Heart left ventricle (tissue), 16 donors: ENCODE results near the gene FBXW12. TPM values are rescaled to one million over a fixed set of nuclear protein-coding genes. Genes with fewer than 3 reads are reported as not detected.

Experiments used
- ATAC-seq, 4 donors: fragments of 200-7000 bp; cut with Tn5 transposase; one replicate each; pipeline ENCODE4 v1.9.1; 2020 to 2022; ENCODE audit warnings: moderate library complexity in 4 of 4, mild to moderate bottlenecking in 3 of 4, moderate number of reproducible peaks in 1 of 4
- DNase-seq, 5 donors: peaks; one replicate each; pipeline ENCODE4 v3.0.0-alpha.2; 2020
- H3K27ac ChIP-seq, 12 donors: fragments of 200-600 bp; sonication (generic) in 4 of 12; one replicate each; pipeline versions ENCODE4 v1.5.0 to v1.8.0; 2016 to 2022; ENCODE audit warnings: mild to moderate bottlenecking in 2 of 12
- H3K27me3 ChIP-seq, 9 donors: fragments of 200-600 bp; sonication (generic) in 2 of 9; one replicate each; pipeline versions ENCODE4 v1.5.1 to v1.8.0; 2016 to 2022; ENCODE audit warnings: mild to moderate bottlenecking in 3 of 9
- H3K36me3 ChIP-seq, 9 donors: fragments of 200-600 bp; sonication (generic) in 2 of 9; one replicate each; pipeline versions ENCODE4 v1.5.0 to v1.8.0; 2018 to 2022; ENCODE audit warnings: mild to moderate bottlenecking in 2 of 9
- H3K4me1 ChIP-seq, 12 donors: fragments of 200-600 bp; sonication (generic) in 4 of 12; one replicate each; pipeline versions ENCODE4 v1.5.0 to v1.8.0; 2016 to 2022; ENCODE audit warnings: mild to moderate bottlenecking in 3 of 12
- H3K4me3 ChIP-seq, 12 donors: fragments of 200-600 bp; sonication (generic) in 4 of 12; one replicate each; pipeline versions ENCODE4 v1.5.0 to v1.8.0; 2017 to 2022; ENCODE audit warnings: mild to moderate bottlenecking in 9 of 12, moderate library complexity in 4 of 12
- H3K9me3 ChIP-seq, 12 donors: fragments of 200-600 bp; sonication (generic) in 4 of 12; one replicate each; pipeline versions ENCODE4 v1.5.0 to v1.8.0; 2016 to 2022; ENCODE audit warnings: mild to moderate bottlenecking in 1 of 12
- POLR2A ChIP-seq, 2 donors: fragments of 450-650 bp; IDR thresholded peaks; one replicate each; pipeline ENCODE4 v1.6.1; 2017; ENCODE audit warnings: antibody characterized with exemption in 2 of 2, mild to moderate bottlenecking in 2 of 2, moderate library complexity in 2 of 2
- WGBS, 4 donors: extraction: QIAGEN DNeasy Blood & Tissue Kit in 2 of 4; methylation state at CpG; one replicate each; pipeline versions ENCODE4 v1.1.5 to v1.1.7; 2013 to 2018; 5-methylcytosine and 5-hydroxymethylcytosine counted together
- intact Hi-C, 10 donors: fragments of 100-400 bp; cut with DNase I; formaldehyde crosslinking; loops; one replicate each; pipeline versions ENCODE4 v1.11.1 to v1.14.2; 2022
- polyA plus RNA-seq, 2 donors: library from polyadenylated mRNA; stranded (reverse); fragments of 200-250 nt; gene quantifications; one replicate each; pipeline ENCODE4 v1.2.3, GENCODE V29; 2013
- total RNA-seq, 9 donors: library from RNA; depleted of rRNA in 2 of 9; stranded (reverse); fragments of >200 nt in 2 of 9; fragmentation: NEBNext Ultra II Directional in 3 of 9; extraction: Animal tissue kit (Norgen Biotek cat#: 25700) in 3 of 9; gene quantifications; one replicate each; pipeline versions ENCODE4 v1.1.0 to v1.2.4, GENCODE V29; 2016 to 2023
- TF ChIP-seq, protein P1 (sequence below), 12 donors: fragments of 200-600 bp; sonication (generic) in 4 of 12; IDR thresholded peaks; one replicate each; pipeline versions ENCODE4 v1.5.0 to v1.8.0; 2018 to 2022; ENCODE audit warnings: antibody characterized with exemption in 12 of 12, mild to moderate bottlenecking in 5 of 12
- donor health status: ischemic (EF 13 %, LVEDD 7.1; RV severe dilation, severe dysfunction).
- donor health status: healthy with polysubstance abuse.
- donor health status: DM: no; HTN: yes; CAD: no.
- donor health status: DM: no; HTN: no; CAD: no.
- donor health status: ischemic (EF 25% LVEDD 6.9; RV normal size, moderate dysfunction).
- donor health status: ischemic (EF 25% LVEDD 5.7; RV mildly dilated, moderate dysfunction).
- donor health status: healthy.
- donor health status: DM: yes; HTN: yes; CAD: no.
- donor health status: ischemic (EF 35%, LVEDD 5.7; RV mildly dilated, moderate dysfunction).
- donor health status: nonischemic (EF 11% LVEDD 7.7; RV severe dilation, severe dysfunction).
- donor health status: DM: yes; HTN: yes; CAD: no.
- donor health status: PGD.
- donor health status: ischemic (EF 29% LVEDD 5.4; RV normal size, mild dysfunction).
- donor health status: nonischemic (EF 23%, LVEDD 6.1; RV moderate dilation, normal function).

The FBXW12 gene
- total and polyA plus RNA-seq, 11 donors: not detected

DNA sequence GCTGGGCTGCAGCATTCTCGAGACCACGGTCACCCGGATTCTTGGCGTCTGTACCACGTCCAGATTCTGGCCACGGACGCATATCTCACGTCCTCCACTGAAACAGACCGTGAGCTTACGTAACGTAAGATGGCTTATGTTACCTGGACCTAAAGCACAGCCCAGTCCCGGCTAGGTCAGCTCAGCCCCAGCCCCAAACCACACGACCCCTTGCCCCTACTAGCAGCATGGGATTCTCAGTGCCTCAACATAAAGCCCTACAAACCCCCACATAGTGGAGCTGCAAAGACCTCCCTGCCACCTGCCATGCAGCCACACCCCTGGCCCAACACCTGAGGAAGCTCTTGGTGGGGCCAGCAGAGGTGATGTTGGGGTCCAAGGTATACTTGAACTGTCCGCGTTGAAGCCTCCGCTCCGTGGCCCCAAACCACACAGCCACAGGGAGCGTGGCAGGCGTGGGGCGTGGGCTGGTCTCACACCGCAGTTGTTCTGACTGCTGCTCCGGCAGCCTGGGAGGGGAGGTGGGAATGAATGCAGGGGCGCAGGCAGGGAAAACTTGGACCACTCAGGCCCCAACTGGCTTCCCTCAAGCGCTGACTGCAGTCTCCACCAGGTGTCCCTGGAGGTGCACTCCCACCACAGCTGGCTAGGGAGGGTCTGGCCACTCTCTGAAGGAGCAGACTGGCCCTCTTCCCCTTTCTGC lies 43.4 kb downstream of the FBXW12 start:
- ATAC-seq (no peak), DNase-seq (peak in 2 of 5 donors; percentile 25 to 40)
- TF ChIP-seq, protein P1, sequence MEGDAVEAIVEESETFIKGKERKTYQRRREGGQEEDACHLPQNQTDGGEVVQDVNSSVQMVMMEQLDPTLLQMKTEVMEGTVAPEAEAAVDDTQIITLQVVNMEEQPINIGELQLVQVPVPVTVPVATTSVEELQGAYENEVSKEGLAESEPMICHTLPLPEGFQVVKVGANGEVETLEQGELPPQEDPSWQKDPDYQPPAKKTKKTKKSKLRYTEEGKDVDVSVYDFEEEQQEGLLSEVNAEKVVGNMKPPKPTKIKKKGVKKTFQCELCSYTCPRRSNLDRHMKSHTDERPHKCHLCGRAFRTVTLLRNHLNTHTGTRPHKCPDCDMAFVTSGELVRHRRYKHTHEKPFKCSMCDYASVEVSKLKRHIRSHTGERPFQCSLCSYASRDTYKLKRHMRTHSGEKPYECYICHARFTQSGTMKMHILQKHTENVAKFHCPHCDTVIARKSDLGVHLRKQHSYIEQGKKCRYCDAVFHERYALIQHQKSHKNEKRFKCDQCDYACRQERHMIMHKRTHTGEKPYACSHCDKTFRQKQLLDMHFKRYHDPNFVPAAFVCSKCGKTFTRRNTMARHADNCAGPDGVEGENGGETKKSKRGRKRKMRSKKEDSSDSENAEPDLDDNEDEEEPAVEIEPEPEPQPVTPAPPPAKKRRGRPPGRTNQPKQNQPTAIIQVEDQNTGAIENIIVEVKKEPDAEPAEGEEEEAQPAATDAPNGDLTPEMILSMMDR (IDR thresholded peaks at IDR 0.05): no peak
- no peak for TF ChIP-seq POLR2A (IDR thresholded peaks at IDR 0.05)
- intact Hi-C loops: no loop called here
- Histone ChIP-seq H3K4me3 (no peak overlapping the region), H3K4me1 (no peaks in the 10 kb centered on the region), H3K36me3 (peaks cover 0 to 86% (median 61%) of the 10 kb centered on the region in 9 donors), H3K9me3 (no peaks in the 10 kb centered on the region), H3K27me3 (no peaks in the 10 kb centered on the region), H3K27ac (no peak overlapping the region)
- 92 to 95% (median 94%) methylated on average over 21 to 24 of the region's 24 CpGs for WGBS, 4 donors

DNA sequence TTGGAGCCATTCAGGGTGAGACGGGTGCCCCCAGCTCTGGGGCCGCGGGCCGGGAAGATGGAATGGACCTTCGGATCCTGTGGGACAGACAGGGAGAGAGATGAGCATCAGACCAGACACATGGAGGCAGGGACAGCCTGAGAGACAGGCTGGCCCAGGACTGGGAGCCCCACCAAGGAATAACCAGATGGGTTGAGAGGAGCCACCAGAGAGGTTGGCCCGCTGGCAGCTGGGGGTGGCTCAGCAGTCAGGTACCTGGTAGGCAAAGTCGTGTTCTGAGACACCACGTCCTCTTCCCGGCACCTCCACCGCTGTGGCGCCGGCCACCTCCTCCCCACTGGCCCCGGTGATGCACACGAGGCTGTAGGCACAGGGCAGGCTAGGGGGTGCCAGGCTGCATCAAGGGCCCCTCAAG lies 44.1 kb downstream of the FBXW12 start:
- Histone ChIP-seq H3K27ac (no peak overlapping the region), H3K36me3 (peaks cover 0 to 84% (median 54%) of the 10 kb centered on the region in 9 donors), H3K9me3 (no peaks in the 10 kb centered on the region), H3K27me3 (no peaks in the 10 kb centered on the region), H3K4me3 (no peak overlapping the region), H3K4me1 (peaks cover 0 to under 1% (median 0%) of the 10 kb centered on the region in 12 donors)
- peak in 2 of 5 donors; percentile 20 to 37 for DNase-seq
- TF ChIP-seq POLR2A (IDR thresholded peaks at IDR 0.05): no peak
- TF ChIP-seq, protein P1 (IDR thresholded peaks at IDR 0.05): no peak
- ATAC-seq: no peak
- 90 to 95% (median 92%) methylated on average over 12 to 14 of the region's 14 CpGs for WGBS, 4 donors
- intact Hi-C loops: no loop called here

DNA sequence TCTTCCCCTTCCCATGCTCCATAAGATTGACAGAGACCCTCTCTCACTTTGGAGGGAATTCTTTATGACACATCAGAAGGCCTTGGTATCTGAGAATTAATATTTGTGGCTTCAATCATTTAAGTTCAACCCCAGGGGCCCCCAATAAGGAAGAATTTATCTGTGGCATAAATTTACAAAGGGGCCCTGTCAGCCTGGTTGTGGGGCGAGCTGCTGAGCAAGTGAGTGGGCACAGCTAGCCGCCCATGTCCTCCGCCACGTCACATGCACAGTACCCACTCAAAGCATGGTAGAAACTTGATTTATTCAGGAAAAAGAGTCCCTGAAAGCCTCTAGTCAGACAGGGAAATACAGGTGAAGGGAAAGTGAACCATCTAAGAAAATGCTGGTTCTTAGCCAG lies 44.5 kb downstream of the FBXW12 start:
- no peak for ATAC-seq
- no peaks in the 10 kb centered on the region for H3K9me3 ChIP-seq
- TF ChIP-seq POLR2A (IDR thresholded peaks at IDR 0.05): no peak
- TF ChIP-seq, protein P1 (IDR thresholded peaks at IDR 0.05): no peak
- WGBS, 4 donors: 91 to 96% (median 95%) methylated on average over 4 of the region's 4 CpGs
- peaks cover 0 to 79% (median 49%) of the 10 kb centered on the region in 9 donors for H3K36me3 ChIP-seq
- no peaks in the 10 kb centered on the region for H3K27me3 ChIP-seq
- peaks cover 0 to 5% (median 0%) of the 10 kb centered on the region in 12 donors for H3K4me1 ChIP-seq
- no peak for DNase-seq
- intact Hi-C loops: no loop called here
- H3K27ac ChIP-seq: no peak overlapping the region
- H3K4me3 ChIP-seq: no peak overlapping the region

DNA sequence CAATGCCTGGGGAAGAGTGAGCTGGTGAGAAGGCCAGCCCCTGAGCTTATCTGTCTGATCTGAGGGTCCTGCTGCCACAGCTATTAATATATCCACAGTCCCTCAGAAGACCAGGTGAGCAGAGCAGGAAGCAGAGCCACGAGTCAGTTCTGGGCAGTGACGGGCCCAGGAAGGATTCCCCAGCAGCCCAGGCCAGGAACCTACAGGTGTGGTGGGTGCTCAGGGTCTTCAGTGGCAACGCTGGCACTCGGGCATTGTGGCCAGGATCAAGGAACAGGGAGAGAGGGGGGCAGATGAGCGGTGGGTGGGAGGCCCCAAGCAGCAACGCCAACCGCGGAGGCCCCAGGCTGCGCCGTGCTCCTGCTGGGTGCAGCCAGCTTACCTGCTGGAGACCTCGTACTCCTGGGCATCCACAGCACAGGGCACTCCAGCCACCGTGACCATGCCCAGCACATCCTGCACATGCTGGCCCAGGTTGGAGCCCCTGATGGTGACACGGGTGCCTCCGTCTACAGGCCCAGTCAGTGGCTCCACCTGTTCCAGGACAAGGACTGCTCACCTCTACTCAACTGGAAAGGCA lies 45.6 kb downstream of the FBXW12 start:
- 90 to 94% (median 91%) methylated on average over 14 of the region's 14 CpGs; no CpG with 5 or more reads in 1 of the 4 donors for WGBS, 4 donors
- peaks cover 0 to 69% (median 39%) of the 10 kb centered on the region in 9 donors for H3K36me3 ChIP-seq
- no peak for ATAC-seq
- no peaks in the 10 kb centered on the region for H3K9me3 ChIP-seq
- intact Hi-C loops: no loop called here
- H3K27ac ChIP-seq: no peak overlapping the region
- no peak overlapping the region for H3K4me3 ChIP-seq
- DNase-seq: peak in 1 of 5 donors; percentile 5
- no peak for TF ChIP-seq POLR2A (IDR thresholded peaks at IDR 0.05)
- TF ChIP-seq, protein P1 (IDR thresholded peaks at IDR 0.05): no peak
- no peaks in the 10 kb centered on the region for H3K27me3 ChIP-seq
- peaks cover 0 to 14% (median 0%) of the 10 kb centered on the region in 12 donors for H3K4me1 ChIP-seq
